NCI-H1105 treated with DMSO at 0.1 percent for 48 hours (cell line): Measurements from ENCODE around the gene YAP1.

Experiments
- DNase-seq: peaks from one replicate; lab custom pipeline; 2025; lab: John Stamatoyannopoulos, UW

Gene YAP1

DNA sequence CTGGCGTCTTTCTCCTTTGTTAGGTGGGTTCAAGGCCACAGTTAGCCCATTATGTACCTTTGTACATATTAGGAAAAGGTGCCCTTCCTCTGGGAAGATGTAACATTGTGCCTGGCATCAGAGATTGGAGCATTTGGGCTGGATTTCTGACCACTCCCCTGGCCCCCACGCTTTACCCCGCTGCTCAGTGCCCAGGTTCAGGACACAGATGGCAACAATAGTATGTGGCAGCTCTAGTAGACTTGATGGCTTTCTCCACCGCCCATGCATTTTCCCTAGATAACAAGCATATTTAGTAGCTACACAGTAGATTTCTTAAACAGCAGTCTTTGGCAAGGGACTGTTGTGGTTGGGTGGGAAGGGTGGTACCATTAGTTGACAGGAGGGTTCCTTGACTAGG is 53.1 kb downstream of the YAP1 start:
- DNase-seq, result no peak

DNA sequence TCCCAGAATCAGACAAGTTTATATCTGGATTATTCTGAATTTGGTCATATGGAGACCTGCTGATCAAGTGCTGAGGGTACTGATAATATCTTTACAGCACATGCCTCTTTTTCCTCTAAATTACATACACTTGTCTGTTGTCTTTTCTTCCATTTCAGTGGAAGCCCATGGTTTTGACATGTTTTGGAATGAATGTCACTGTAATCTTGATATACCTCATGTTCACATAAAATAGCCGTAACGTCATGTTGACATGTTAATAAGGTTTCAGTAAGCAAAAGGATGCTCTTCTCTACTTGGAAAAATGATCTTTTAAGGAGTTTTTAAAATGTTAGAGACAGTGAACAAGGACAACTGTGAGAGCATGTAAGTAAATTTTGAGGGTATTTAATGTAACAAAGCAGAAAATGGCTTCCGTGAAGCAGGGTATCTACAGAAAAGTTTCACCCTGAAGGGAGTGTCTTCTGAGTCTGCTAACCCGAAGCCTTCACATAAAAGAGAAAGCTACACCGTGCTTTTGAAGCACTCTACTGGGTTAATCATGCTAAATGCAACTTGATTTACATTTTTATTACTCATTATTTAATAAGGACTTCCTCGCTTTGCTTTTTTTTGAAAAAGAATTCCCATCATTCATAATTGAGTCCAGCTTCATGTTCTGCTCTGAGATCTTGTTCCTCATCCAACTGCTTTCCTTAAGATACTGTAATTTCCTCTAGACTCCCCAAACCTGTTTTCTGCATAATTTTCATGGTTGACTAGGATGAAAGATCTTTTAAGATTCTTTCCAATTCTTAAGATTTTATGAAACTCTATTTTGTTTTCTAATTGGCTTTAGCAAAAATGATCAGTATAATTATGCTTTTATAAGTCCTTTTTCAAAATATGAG is 56.2 kb downstream of the YAP1 start:
- DNase-seq, result no peak

DNA sequence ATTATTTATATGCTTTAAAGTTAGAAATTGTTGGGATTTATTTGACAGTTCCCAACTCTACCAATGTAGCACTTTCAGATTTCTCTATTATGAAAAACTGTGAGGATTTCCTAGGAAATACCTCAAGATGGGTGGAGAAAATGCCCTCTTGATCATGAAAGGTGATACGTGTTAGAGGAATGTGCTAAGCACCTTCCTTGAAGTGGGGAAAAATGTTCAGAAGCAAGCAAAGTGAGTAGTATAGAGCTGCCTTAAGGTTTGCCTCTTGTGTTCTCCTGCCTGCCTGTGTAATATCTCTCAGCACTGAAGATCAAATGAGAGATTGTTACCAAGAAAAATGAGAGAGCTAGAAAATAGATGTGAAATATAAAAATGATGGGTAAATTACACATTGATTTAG is 58.2 kb downstream of the YAP1 start:
- DNase-seq, result no peak

DNA sequence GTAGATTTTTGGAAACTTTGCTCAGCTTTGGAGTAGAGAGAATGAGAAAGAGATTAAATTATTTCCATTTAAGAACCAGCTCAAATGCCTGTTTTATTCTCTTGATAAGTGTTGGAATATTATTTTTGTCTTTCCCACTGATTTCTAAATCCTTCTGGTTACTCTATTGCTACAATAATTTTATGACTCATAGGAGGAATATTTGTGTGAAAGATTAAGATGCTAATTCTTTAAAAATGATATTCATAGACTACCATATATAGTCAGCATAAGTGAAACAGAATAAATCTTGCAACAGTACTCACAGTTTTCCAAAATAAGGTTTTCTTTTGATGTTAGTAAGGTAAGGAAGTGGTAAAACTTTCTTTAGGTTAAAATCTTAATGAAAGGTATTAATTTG is 60.9 kb downstream of the YAP1 start:
- no peak for DNase-seq

DNA sequence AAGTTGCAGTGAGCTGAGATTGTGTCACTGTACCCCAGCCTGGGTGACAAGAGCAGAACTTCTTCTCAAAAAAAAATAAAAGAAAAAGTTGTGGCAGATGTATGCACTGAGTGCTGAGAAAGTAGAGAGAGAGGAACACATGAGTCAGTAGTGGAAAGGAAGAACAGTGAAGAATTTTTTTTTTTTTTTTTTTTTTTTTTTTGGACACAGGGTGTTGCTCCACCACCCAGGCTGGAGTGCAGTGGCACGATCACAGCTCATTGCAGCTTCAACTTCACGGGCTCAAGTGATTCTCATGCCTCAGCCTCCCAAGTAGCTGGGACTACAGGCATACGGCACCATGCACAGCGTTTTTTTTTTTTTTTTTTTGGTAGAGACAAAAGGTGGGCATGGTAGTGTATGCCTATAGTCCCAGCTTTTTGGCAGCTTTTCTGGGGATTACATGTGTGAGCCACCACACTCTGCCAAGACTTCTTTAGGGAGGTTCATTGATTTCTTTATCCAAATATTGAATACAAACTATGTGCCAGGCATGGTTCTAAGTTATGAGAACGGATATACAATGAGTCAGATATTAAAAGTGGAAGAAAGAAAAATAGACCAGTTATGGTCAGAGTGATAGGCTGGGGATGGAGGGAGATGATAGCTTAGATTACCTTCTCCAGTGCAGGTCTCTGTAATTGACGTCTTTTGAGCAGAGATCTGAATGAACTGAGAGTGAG is 62.0 kb downstream of the YAP1 start:
- DNase-seq, result no peak

DNA sequence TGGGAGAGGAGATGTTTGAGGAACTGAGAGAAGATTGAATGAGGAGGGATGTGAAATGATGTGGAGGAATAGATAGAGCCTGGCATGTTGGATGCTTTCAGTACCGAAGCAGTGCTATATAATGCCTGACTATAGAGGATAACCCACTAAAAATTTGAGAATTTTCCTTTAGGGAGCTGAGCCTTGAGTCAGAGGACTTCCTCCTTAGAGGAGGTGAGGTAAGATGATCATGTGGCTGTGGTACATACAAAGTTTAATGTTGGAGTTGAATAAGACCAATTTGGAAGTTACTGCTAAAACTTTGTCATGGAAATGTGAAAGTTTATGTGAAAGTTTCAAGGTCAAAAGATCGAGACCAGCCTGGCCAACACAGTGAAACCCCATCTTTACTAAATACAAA is 66.9 kb downstream of the YAP1 start:
- no peak for DNase-seq

DNA sequence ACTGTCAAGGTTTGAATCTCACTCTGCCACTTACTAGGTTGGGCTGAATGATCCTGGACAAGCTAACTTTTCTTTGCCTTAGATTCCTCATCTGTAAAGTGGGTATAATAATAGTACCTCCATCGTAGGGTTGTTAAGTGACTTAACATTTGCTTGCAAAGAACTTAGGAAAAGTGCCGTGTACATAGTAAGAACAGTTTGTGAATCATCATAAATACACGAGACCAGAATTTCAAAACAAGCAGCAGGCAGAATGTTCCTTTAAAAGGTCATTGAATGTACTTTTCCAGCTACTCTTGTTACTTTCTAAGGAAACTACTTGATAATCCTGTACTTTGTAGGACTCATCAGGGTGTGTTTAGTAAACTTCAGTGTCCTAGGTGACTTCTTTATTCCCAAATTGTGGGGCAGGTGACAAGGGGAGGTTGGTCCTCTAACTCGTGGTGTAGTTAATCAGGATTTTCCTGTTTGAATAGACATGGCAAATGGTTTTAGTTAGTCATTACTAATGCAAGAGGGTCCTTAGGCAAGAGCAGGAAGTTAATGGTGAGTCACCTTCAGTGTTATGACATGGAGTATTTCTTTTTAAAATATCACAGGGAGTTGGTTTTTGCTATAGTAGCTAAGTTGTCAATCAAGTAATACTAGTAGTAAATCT is 67.9 kb downstream of the YAP1 start:
- DNase-seq, result no peak

DNA sequence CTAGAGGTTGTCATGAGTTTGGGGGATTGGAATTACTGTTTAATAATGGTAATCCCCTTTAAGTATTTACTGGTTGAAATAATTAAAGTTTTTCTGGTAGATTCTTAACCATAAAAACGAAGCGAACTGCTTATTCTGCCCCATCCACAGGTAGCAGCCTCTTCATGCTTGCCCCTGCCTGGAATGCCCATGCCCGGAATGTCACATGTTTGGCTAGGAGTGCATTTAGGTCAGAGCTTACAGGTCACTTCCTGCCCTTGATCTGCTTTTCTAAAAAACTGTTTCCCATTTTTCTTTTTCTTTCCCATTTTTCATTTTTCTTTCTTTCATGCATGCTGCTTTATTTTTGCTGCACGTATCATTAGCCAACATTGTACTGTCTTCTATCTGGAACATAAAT is 69.1 kb downstream of the YAP1 start:
- DNase-seq, result no peak

DNA sequence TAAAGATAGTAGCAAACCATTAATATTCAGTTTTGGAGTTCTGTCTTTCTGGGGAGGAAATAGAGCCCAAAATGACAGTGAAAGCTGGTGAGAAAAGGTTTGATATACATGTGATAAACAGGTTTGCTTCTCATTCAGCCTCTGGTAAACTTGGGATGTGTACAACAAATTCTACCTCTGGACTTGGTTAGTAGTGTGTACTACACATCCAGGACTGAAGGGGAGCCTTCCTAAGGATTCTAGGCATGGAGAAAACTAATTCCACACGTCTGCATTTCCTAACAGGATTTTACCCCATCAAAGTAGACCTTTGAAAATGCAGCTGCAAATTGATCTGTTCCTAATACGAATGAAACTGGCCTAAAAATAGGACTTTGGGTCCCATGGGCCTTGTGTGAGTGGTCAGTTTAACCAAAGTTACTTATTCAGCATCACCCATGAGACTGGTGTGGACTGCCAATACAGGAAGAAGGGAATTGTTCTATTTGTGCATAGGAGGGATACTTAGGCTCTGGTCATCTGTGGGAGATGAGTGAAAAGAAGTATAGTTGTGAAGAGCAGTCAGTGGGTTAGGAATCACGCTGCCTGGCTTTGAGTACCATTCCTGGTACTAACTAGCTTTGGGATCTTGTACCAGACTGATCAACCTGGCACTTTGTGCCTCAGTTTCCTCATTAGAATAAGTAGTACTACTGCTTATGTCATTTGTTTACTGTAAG is 74.2 kb downstream of the YAP1 start:
- no peak for DNase-seq

DNA sequence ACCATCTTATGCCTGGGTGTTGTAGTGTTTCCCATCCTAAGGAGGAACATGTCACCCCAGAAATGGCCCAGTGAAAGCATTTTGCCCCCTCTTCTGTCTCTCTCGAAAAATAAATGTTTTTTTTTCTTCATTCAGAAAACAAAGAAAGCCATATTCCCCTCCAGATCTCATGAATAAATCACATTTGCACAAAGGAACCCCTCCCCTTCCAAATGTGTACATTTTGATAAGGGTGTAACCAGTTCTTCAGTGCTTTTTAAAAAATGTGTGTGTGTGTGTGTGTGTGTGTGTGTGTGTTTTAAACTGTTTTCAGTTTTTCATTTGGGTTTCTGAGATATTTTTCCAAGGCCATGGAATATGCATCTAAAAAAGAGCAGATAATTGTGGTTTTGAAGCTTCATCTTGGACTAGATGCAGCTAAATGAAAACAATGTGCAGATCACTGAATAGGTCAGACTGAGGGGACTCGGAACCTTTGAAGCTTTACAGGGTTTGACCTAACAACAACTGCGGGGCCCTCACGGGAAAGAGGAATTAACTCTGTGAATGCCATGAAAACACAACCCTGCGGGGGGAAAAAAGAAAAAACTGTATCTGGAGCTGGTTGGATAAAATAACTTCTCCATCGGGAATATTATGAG is 76.4 kb downstream of the YAP1 start:
- no peak for DNase-seq

DNA sequence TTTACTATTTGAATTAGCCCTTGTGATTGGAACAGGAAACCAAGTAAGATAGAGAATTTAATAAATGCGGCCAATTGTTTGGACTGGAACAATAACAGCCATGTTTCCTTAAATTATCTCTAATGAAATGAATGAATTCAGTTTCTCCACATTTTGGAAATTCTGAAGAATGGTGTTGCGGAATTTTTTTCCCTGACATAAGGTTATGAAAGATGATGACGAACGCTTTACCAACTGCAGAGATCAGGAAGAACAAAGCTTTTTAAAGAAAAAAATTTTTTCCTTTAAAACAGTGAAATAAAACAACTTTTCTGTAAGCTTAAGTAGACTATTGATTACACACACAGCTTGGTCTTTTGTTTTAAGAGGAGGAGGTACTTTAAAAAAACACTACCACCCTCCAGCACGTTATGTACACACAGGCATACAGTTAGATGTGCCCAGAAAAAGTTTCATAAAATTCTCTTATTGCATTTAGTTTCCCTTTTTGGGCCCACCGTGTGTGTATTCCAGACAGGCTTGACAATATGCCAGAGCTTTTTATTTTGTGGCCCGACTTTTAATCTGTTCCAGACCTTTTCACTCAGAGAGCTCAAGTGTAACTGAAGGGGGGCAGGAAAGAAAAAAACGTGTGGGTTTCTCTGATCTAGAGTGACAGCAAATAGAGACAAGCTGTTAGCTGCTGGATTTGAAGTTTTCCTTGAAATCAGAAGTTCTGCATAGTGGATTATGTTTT is 77.3 kb downstream of the YAP1 start:
- no peak for DNase-seq

DNA sequence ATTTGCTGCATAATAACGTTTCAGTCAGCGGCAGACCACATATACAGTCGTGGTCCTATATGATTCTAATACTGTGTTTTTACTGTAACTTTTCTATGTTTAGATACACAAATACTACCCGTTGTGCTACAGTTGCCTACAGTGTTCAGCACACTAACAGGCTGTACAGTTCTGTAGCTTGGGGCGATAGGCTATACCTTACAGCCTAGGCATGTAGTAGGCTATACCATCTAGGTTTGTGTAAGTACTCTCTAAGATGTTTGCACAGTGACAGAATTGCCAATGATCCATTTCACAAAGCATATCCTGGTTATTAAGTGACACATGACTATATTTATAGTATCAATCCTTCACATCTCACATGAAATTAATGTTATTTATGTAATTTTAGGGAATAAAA is 78.2 kb downstream of the YAP1 start:
- DNase-seq, result no peak

DNA sequence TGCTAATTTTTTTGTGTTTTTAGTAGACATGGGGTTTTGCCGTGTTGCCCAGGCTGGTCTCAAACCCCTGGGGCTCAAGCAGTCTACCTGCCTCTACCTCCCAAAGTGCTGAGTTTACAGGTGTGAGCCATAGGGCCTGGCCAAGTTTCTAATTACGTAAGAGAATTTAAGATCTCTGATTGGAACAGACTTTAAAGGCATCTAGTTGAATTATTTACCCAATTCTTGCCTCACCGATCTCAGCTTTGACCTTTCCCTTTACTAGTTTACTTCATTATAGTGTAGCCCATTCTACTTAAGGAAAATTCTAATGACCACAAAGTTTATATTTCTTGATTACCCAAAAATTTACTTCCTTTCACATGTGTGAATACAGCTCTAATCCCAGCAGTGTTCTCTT is 81.6 kb downstream of the YAP1 start:
- no peak for DNase-seq

DNA sequence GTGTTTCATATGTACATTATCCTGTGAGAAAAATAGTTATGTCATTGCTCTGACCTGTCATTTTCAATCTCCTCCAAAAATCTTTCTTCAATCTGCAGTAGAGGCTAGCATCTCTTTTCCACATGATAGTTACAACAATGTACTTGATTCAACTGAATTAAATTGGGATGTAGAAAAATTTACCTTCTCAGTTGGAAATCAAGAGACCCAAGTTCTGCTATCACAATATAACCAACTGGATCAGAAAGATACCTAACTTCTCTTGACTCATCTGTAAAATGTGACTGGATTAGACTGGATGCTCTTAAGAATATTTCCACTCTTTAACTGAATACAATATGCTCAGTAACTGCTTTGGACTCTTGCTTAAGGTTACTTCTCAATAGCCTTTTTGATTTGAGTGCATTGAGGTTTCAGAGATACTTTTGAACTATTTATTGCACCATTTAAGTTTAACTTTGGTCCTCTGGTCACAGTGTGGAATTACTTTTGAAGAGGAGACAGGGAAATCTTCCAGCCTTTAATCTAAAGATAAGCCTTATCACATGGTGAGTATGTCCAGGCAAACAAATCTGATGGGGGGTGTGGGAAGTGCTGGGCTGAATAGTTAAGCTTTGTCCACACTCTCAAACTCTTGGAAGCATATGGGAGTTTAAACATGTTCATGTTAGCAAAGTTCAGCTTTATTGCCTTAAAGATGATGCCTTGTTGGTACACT is 82.3 kb downstream of the YAP1 start:
- no peak for DNase-seq

DNA sequence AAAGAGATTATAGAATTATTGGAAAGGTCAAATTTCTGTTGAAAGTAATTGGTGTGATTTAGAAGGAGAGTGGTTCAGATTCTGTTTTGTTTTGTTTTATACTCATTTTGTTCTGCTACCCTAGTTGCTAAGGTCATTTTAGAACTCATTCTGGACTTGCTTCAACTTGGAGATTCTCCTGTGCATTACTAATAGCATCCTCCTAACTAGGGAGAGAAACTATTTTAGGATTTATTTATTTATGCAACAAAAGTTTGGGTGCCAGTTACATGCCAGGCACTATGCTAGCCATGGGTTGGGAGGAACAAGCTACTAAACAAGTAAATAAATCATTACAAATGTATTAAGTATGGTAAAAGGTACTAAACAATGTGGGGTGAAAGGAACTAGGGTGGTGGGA is 84.0 kb downstream of the YAP1 start:
- DNase-seq, result no peak

DNA sequence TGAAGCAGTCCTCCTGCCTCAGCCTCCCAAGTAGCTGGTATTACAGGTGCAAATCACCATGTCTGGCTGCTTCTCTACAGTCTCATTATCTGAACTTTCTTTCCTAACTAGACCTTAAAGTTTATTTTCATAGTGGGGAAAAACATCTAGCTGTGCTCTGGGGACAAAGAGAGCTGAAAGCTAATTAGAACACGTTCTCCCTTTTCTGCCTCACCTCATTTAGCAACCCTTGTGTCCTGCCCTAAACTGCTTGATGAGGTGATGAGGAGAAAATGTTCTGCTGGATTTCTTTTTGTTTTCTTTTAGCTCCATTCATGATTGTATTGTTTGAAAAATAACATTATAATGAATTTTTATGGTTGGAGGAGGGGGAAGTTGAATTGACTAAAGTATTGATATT is 84.7 kb downstream of the YAP1 start:
- no peak for DNase-seq

DNA sequence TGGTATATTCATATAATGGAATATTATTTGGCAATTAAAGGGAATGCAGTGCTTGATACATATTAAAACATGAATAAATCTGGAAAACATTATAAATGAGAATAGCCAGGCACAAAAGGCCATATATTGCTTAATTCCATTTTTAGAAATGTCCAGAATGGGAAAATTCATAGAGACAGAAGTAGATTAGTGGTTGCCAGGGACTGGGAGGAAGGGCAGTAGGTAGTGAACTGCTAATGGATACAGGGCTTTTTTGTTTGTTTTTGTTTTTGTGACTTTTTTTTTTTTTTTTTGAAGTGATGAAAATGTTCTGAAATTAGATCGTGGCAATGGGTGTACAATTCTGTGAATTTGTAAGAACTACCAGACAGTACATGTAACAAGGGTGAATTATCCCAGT is 86.1 kb downstream of the YAP1 start:
- no peak for DNase-seq

DNA sequence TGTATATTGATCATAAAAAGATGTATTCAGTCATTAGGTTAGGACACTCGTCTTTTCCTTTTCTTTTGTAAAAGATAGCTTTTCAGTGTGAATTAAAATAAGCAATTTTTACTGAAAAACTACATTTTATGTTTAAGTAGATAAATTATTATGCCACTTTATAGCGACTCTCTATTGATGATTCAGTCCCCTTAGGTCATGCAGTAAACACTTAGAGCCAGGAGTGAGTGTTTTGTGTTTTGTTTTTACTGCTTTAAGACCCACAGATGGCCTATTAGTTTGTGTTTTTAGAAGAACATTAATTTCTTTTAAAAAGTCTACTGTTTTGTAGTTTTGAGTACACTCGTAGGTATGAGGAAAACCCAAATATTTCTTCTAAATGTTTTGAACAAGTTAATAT is 86.6 kb downstream of the YAP1 start:
- DNase-seq, result no peak

DNA sequence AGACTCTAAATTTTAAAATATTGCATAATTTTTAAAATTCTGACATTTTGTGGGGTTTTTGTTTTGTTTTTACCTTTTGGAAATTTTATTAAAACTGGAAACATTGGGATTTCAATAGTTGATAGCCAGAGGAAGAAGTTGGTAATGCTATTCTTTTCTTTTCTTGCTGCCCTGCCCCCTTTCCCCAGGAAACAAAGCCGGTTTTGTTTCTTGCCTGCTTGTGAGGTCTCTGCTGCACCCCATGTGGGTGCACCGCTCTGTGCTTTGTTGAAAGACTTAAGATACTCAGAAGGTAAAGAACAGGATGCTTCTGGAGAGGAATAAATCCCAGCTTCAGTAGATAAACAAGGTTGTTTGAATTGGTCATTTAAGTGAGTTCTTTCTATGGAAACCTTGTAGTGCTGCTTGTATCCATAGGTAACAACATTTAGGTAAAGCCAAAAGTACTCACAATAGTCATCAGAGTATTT is 87.5 kb downstream of the YAP1 start:
- DNase-seq, result no peak

DNA sequence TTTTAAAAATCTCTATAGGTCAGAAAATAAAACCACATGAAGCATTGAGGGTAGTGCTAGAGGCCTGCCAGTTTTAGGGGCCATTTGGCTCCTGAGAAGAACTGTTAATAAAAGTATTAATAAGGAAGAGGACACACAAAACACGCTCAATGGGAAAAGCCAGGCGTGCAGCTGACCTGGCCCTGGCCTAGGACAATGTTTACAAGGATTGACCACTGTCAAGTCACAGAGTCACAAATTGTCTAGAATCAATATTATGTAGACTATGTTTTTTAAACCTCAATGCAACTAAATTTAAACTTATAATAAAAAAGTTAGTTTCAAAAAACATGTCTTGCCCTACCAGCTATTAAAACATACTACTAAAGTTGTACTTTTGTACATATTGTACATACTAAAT is 89.4 kb downstream of the YAP1 start:
- DNase-seq, result no peak
